Measurements from ENCODE around the gene MTMR12. TPM values are rescaled to one million over a fixed set of nuclear protein-coding genes. Genes with fewer than 3 reads are reported as not detected.

The MTMR12 gene
- total and polyA plus RNA-seq, 2 of the 8 experiments (the other 6 are each of a cell fraction or from before 2014, with no cell fraction given) = 19.1 to 59.3 TPM

GRCh38 chr5:32263684-32264083 is 49.1 kb downstream of the MTMR12 start:
- 99% methylated on average over 4 of the region's 4 CpGs; no CpG with 5 or more reads in 1 of the 2 experiments for WGBS, 2 experiments (ENCODE audit: extremely low coverage in 1 of 2, insufficient coverage in 1 of 2, insufficient read length in 1 of 2, insufficient replicate concordance in 2 of 2, low coverage in 1 of 2, low lambda C conversion rate in 2 of 2, missing lambda C conversion rate in 1 of 2)
- Histone ChIP-seq H3K23me2 (ENCODE audit: low read depth, low read length) (no peaks in the 10 kb centered on the region), H2BK120ac (replicated peaks; ENCODE audit: low read depth, low read length) (no peak overlapping the region), H3K36me3 (ENCODE audit: control insufficient read depth in 2 of 4, insufficient read depth in 4 of 4, low read length in 3 of 4) (peaks cover 13 to 77% (median 47%) of the 10 kb centered on the region in 4 experiments), H3K4me2 (ENCODE audit: insufficient read depth in 1 of 2, low read depth in 2 of 2, low read length in 2 of 2) (no peak overlapping the region), H2BK15ac (ENCODE audit: low read length) (no peak overlapping the region), H3K9ac (replicated peaks in 1 of 4; ENCODE audit: extremely low read depth in 1 of 4, low read depth in 3 of 4, low read length in 3 of 4) (no peak overlapping the region), H3K14ac (ENCODE audit: insufficient read length) (no peak overlapping the region), H2BK12ac (ENCODE audit: low read depth, low read length) (no peak overlapping the region), H3K4me1 (replicated peaks in 1 of 4; ENCODE audit: control insufficient read depth in 3 of 4, insufficient read depth in 4 of 4, low read length in 3 of 4) (no peaks in the 10 kb centered on the region), H3K18ac (ENCODE audit: extremely low read depth, low read length) (no peak overlapping the region), H3K56ac (replicated peaks; ENCODE audit: insufficient read length, low read depth, low read length) (no peak overlapping the region), H4K20me1 (replicated peaks in 1 of 2; ENCODE audit: control insufficient read depth in 1 of 2, insufficient read depth in 2 of 2, low read length in 2 of 2) (peaks cover 0 to 2% of the 10 kb centered on the region in 2 experiments), H3K79me2 (ENCODE audit: control insufficient read depth in 1 of 2, insufficient read depth in 2 of 2, low read length in 2 of 2) (no peaks in the 10 kb centered on the region), H3K27ac (ENCODE audit: low read depth, low read length) (no peak overlapping the region), H4K5ac (ENCODE audit: insufficient read length, low read depth, low read length) (no peak overlapping the region), H3K27me3 (replicated peaks in 1 of 4; ENCODE audit: control insufficient read depth in 3 of 4, extremely low read depth in 1 of 4, insufficient read depth in 3 of 4, low read length in 3 of 4) (no peaks in the 10 kb centered on the region), H4K8ac (ENCODE audit: extremely low read depth, insufficient read depth, low read length) (no peak overlapping the region), H3K4me3 (ENCODE audit: extremely low read depth in 1 of 4, insufficient read depth in 2 of 4, low read depth in 3 of 4, low read length in 4 of 4) (no peak overlapping the region), H2AFZ (ENCODE audit: low read length) (no peak overlapping the region), H2AK5ac (ENCODE audit: low read depth, low read length) (no peak overlapping the region), H2BK20ac (ENCODE audit: low read length) (no peak overlapping the region), H3K4ac (replicated peaks; ENCODE audit: insufficient read length, low read depth, low read length) (no peak overlapping the region), H3K79me1 (ENCODE audit: low read depth, low read length) (no peaks in the 10 kb centered on the region), H3K9me3 (ENCODE audit: insufficient read depth in 2 of 2, low read depth in 1 of 2, low read length in 1 of 2) (no peaks in the 10 kb centered on the region), H3K23ac (ENCODE audit: insufficient read length) (no peak overlapping the region), H2BK5ac (ENCODE audit: low read depth, low read length) (no peak overlapping the region), H4K91ac (replicated peaks; ENCODE audit: insufficient read length, low read length) (no peak overlapping the region)
- no peak for TF ChIP-seq ZNF274 (IDR thresholded peaks at IDR 0.05; ENCODE audit: borderline replicate concordance, extremely low read depth, low read length)
- TF ChIP-seq USF2 (IDR thresholded peaks at IDR 0.05; ENCODE audit: low read length) = no peak
- no peak for TF ChIP-seq TBP (IDR thresholded peaks at IDR 0.05; ENCODE audit: low read depth, low read length)
- no peak for TF ChIP-seq GTF2F1 (IDR thresholded peaks at IDR 0.05; ENCODE audit: borderline replicate concordance, low read depth, low read length)
- no peak for TF ChIP-seq SP1 (IDR thresholded peaks at IDR 0.05; ENCODE audit: low read depth, low read length)
- no peak for TF ChIP-seq TEAD4 (IDR thresholded peaks at IDR 0.05; ENCODE audit: low read depth, low read length)
- no peak for DNase-seq (ENCODE audit: low read depth in 1 of 2, low spot score in 2 of 2)
- POLR2A ChIA-PET (ENCODE audit: partially characterized antibody) = no interaction called here
- CTCF ChIA-PET (ENCODE audit: partially characterized antibody) = interaction anchor here (0.6 to 1.6 kb wide), 5 partner anchors 31 to 68 kb away, joined by 3 to 4 read pairs (median 3); no protein-coding TSS in a partner anchor
- FAIRE-seq = no peak

Measured in H1 (cell line).